ENCODE results near the gene RPTOR.
"Not testable (repeated sequence)": the region's sequence is repeated elsewhere in the genome, so short reads cannot be mapped to it uniquely, and the experiment has no call there.

Gene RPTOR

DNA sequence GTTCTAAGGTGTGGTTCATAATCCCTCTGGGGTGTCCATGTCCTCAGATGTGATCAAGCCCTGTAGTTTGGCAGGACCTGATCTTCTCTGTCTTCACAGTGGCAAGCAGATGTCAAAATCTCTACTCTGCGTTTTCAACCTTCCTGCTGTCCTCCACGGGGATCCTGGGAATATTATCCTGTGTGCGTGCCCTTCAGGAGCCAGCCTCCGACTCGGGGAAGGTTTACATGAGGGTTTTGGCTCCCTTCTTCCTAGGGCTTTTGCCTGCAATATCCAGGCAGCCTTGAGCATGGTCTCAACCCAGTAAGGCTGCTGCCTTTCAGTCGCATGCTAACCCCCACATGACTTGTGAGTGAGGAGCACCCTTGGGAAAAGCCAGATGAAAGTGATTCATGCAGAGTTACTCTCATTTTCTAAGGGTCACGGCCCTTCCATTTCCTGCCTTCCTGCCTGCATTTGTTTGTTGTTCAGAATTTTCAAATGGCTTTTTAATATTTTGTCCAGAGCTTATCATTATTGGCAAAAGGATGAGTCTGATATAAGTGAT, 244.8 kb downstream of the RPTOR start:
- DNase-seq = peak; percentile 53

DNA sequence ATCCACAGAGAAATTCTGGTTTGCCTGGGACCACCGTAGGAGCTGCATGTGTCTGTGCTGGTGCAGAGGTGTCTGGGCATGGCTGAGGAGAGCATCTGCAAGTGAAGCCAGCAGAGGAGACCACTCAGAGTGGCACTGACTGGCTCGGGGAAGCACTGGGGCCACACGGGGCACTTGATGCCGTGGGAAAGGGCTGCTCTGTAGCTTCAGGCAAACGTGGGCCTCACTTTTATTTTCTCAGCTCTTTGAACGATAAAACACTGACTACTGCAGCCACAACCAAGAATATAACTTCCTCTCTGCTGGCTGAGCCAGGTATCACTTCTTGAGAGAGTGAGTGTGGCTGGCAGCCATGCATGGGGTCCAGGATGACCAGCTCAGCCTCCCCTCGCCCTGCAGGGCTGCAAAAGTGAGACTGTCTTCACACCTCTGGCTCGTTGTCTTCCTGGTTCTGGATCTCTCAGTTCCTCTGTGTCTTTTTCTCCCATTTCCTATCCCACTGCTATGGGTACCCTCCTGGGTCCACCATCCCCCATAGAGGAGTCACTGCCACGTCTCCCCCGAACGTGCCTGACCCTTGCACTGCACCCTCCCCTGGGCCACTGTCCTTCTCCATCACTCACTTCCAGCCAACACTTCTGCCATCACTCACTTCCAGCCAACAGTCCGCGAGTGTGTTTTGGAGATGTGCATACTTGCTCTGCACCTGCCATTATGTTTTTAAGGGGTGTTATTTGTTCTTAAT, 245.6 kb downstream of the RPTOR start:
- DNase-seq = no peak

DNA sequence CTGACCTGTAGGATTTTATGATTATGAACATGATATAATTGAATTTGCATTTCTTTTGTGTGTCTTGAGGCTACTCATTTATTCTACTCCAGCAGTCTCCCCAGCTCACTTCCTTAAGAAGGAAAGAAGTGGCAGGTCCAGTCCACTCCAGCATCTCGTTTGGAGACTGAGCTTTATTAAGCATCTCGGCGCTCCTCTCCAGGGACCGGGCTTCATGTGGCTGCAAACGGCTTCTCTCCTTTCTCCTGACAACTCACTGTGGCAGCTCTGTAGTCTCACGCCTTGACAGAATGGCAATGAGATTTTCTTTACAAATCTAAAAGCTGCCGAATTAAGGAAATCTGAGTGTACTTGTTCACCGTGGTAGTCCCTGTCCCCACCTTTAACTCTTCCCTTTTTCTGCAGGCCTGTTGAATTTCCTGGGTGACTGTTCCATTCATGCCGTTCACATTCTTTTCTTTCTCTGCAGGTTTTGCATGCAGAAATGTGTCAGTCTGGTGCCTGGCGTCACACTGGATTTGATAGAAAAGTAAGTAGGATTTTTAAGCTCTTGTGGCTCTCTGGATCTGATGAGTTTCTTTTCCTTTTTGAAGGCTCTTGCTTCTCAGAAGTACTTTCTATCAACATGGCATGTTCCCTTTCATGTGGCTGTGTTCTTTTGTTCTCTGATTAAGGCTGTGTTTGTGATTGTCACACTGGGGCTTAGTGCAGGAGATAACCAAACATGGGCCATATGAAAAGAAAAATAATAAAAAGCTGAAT, 246.5 kb downstream of the RPTOR start:
- DNase-seq = no peak

DNA sequence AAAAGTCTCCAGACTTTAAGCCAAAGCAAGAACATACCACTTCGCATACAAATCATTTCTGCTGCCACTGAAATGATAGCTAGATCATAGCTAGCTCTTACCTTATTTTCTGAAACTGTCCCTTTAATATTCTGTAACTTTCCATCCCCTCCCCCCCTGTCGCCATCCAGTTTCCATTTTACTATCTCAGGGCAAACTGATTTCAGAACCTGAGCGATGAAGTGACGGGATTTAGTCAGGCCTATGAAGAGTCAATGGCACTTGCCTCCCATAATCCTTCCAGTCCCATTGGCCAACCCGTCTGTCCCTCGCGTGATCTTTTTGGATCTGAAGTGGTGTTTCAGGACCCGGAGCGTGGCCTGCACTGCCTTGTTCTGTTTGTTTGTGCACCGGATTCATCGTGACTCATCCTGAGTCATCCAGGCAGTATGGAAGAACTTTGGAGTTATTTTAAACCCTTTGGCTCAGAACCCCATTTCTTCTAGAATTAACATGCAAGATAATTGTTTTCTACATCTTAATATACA, 247.2 kb downstream of the RPTOR start:
- DNase-seq = no peak

DNA sequence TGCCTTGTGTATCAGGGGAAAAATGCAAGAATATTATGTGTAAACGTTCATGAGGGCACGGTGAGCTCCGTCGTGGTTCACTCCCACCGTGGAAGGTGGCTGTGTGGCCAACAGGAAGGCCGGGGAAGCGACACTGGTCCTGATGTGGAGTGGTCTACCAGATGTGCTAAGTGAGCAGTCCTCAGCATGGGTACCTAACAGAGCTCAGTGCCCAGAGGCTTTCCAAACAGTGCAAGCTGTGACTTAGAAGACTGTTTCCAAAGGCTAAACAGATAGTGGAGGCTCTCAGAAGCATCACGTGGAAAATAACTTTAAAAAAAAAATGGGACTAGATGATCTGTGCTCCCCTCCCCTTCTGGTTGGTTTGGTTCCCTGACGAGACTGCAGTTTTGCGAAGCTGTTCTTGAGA, 247.7 kb downstream of the RPTOR start:
- no peak for DNase-seq

DNA sequence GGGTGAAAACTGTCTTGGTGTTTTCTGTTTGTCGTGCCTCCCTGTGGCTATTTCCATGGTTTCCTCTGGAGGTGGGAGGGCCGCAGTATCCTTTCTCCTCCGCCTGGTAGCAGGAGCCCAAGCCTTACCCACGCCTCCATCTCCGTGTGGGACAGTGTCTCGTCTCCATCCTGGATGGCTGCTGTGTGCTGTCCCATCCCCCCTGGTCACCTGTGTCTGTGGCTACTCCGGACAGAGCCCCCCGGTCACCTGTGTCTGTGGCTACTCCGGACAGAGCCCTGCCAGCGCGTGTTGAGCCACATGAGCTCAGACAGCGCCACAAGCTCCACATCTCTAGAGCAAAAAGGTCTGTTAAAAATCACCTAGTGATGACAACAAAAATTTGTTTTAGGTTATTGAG, 248.8 kb downstream of the RPTOR start:
- DNase-seq = no peak

DNA sequence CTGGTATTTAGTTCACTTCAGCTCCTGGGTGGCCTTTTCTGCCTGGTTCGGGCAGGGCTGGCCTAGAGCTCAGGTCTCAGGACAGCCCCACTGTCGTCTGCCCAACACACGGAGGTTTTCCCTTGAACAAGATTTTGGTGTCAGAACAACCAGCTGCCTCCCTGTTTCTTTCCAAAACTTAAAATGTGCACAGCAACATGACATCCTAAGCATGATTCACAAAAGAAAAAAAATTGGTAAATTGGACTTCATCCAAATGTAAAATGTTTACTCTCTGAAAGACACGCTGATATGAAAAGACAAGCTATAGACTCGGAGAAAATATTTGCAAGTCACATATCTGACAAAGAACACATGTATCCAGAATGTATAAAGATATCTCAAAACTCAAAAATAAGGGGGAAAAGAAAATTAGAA, 249.2 kb downstream of the RPTOR start:
- no peak for DNase-seq

DNA sequence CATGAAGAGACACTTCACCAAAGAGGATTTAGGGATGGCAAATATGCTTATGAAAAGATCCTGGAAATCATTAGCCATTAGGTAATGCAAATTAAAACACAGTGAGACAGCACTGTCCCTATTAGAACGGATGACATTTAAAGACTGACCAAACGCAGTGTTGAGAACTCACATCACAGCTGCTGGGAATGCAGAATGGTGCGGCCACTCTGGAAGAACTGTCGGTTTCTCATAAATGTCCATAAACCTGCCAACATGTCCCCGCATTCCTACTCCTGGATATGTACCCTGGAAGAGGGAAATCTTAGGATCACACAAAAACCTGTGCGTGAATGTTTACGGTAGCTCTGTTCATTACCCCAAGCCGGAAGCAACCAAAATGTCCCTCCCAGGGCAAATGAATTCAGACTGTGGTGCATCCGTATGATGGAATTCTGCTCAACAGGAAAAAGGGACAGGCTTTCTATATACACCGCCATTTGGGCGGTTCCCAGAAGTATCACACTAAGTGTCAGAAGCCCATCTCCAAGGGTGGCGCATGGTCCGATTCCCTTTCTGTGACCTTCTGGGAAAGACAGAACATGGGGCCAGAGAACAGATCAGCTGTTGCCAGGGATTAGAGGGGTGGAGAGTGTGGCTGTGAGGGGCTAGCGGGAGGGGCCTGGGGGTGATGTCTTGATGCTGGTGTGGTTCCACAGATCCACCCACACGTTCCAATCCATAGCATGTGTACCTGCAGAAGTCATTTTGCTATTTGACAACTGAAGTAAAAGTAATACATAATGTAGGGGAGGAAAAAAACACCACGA, 249.8 kb downstream of the RPTOR start:
- no peak for DNase-seq

DNA sequence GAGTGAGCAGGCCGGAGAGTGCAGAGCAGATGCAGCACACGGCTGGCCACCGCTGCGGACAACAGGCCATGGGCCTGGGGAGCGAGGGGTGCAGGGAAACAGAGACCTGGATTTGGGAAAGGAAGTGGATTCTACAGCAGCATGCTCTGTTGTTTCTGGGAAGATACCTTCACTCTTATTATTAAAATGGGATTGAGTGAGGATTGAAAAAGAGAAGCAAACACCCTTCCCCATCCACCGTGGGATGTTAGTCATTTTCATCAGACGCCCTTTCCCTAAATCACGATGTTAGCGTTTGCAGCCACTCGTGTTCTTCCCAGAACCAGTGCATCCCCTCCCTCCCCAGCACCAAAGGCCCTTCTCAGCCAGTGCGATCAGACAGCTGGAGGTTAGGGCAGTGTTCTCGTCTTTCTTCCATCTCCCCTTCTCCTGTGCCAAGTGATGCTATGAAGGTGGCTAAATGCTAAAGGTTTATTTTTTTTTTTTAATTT, 250.5 kb downstream of the RPTOR start:
- no peak for DNase-seq

DNA sequence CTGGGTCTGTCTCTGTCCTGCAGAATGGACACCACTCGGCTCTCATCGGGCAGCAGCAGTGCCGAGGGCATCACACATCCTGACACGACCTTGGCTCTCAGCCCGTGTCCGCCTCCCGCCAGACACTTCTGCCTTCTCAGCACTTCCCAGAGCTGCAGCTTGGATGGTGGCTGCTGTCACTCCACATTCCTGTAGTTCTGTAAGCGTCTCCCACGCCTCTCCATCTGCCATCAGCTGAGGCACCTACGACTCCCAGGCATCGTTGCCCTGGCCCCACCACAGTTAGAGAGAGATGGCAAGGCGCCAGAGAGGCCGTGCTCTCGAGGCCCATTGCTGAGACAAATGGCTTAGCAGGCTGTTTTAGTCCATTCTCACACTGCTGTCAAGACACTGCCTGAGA, 251.1 kb downstream of the RPTOR start:
- no peak for DNase-seq

DNA sequence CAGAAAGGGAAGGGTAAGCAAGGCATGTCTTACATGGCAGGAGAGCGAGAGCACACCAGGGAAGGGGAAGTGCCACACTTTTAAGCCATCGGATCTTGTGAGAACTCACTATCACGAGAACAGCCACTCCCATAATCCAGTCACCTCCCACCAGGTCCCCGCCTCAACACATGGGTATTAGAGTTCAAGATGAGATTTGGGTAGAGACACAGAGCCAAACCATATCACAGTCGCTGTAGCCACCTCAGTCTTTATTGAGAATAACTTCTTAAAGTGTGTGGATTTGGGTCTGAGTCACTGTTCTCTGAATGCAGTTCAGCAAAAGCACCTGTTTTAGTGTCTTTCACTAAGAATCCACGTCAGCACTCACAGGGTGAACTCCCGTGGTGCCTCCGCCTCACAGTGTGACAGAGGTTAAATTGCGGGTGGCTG, 251.8 kb downstream of the RPTOR start:
- DNase-seq = no peak

DNA sequence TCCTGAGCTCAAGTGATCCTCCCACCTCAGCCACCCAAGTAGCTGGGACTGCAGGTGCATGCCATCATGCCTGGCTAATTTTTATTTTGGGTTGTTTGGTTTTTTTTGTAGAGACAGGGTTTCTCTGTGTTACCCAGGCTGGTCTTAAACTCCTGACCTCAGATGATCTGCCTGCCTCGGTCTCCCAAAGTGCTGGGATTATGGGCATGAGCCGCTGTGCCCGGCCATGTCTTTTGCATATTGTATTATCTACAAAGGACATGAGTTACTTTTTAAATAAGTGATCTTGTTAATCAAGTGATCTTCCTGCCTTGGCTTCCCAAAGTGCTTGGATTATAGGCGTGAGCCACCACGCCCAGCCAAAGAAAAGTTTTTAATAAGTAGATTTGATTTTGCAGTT, 252.6 kb downstream of the RPTOR start:
- not testable (repeated sequence) for DNase-seq

DNA sequence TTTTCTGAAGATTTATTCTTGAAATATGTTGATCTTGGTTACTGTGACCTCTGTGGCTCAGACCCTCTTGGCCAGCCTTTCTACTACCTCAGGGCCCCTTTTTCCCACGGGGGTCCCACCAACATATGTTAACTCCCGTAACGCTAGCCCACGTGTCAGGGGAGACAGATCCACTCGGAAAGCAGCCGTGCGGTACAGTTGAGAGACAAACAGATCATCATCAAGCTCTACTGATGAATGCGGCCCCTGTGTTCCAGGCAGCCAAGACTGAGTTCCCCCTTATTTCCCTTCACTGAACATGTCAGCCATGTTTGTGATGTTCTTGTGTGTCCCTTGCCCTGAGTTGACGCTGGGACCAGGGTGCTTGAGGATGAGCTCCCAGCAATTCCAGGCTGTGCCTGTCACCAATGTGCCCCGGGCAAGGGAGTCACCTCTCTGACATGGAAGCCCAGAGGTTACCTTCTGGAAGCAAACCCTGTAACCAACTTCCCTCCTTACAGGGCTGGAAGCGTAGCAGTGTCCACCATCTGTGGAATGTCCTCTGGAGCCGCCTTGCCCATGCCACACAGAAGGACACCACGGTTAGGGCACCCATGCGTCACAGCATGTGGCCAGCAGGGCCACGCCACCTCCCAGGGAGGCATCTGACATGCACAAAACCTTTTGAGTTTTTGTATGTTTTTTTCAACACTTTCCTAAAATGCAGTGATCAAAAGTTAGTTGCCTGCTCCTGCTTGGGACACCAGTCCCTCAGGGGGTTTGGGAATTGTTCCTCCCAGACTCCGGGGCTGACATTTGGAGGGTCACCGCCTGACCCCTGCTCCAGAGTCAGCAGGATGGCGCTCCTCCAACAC, 253.3 kb downstream of the RPTOR start:
- DNase-seq = no peak

DNA sequence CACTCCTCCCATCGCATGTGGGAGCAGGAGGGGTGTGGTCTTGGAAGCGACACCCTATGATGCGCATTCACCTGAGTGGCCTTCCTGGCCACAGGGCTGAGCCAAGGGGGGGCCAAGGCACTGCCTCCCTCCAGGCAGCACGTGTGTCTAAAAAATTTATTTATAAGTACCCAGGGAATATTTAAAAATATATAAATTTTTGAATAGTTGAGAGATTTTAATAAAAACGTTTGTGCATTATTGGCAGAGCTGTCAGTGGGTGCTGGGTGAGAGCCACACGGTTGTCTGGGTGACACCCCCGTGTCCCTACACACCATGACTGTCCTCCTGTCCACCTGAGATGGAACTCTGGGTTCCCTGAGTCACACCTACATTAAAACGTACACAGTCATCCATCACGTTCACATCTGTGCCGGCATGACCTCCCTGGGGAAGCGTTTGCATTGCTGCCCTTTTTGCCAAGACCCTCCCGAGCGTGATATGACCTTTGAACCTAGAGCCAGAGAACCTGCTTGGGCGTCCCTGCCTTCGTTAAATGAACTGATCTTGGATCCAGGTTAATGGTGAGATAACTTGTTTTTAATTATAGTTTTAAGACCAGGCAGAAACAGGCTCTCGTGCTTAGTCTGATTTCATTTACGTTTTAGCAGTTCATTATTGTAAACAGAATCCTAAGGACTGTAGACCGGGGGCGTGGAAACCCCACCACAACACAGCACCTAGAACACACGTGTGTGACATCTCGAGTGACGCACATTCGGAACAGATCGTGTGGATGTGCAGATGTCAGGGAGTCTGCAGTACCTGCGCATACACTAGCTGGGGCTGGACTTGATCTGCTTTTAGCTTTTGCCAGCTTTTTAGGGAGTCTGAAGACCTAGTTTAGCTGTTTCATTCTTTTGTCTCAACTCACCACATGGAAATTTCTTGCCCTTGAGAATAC, 254.2 kb downstream of the RPTOR start:
- no peak for DNase-seq

DNA sequence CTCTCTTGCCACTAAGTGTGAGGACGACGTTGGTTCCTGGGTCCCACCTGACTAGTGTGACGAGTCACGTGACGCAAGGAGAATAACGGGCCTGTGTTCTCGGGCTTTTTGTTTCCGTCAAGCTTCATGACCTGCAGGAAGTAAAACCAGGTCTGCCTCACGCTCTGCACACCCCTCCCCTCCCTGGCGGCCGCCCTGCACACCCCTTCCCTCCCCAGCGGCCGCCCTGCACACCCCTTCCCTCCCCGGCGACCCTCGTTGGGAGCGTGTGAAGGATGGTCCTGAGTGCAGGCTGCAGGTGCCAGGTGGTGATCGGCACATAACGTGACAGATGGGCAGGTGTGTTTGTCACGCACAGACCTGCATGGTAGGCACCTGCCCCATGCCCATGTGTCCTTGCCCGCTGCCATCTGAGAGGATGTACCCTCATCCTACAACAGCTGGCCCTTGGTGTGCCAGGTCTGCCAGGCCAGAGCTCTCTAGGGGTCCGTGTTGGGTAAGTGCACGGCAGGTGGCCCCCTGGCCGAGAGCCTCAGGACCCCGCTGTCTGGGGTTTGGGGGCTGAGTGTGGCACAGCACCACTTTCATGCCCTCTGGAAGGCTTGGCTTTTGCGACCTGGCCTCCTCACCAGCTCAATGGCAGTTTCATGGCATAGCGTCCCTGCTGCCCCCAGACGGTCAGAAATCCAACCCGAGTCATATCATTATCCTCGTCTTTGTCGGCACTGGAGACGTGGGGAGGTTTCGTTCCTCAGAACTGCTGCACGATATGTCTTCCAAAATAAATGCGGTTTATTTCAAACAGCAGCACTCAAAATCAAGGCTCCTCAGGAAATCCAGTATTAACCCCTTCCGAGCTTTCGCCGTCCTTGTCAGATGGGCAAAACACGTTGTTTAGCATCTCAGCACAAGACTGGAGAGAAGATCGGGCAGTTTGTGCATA, 255.2 kb downstream of the RPTOR start:
- no peak for DNase-seq

DNA sequence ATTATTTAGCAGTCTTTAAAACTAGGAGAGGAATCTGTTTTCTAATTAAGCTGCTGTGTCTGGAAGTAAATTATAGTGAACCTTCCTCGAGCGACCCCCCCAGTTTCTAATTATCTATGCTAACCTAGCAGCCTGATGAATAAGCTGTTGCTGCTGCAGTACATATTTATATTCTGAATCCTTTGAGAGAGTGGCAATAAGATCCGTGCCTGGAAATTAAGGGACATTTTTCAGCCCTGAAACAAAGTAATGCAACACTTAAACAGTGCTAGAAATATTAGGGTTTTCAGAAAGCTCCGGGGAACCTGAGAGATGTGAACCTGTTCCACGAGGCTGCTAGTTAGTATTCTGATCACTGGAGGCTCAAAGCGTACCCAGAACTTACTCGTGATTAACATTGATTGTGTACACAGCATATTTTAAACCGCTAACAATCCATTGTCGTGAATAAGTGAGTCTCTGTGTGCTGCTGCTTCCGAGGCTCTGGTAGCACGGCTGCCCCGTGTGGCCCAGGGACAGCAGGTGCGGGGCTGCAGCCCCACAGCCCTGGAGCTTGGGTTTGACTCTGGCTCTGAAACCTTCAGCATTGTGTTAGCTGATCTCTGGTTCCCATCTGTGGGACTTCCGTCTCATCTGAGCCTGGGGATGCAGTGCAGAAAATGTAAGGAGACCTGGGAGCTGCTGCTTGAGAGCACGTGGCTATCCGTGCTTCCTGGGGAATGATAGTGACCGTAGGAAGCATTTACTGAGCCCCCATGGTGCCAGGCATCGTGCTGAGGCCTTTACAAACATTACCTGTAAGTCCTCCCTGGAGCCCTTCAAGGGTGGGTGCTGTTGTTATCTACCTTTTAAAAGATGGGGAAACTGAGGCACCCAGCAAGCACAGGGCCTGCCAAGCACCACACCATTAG, 256.1 kb downstream of the RPTOR start:
- DNase-seq = no peak

DNA sequence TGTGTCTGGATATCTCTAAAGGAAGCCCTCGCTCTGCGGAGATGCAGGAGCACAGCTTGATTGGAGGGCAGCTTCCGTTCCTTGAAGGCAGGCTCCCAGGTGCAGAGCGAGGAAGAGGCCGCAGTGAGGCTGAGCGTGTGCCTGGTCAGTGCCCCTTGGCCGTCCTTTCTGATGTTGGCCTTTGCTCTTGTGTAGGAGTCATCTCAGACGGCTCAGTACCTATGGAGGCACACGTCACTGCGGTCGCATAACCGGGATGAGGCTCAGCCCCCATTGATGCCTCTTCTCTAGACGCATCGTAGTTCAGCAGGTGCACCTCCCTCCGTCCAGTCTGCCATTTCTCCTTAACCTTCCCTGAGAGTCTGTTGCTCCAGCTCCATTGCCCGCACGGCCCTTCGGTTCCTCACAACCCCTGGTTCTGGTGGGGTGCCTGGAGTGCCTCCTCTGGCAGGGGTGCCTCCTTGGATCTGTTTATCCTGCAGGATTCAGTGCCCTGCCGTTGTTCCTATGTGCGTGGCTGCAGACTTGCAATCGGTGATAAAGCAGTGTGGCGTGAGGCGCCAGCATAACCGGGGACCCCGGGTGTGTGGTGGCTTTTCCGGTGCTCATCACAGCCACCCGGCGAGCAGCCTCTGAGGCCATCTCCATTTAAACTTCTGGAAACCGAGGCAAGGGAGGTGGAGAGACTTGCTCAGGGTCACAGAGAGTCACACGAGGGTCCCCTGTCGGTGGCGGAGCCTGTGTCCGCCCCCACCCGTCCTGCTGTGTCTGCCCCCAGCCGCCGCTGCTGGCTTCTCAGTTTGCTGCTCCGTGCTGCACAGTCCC, 258.2 kb downstream of the RPTOR start:
- no peak for DNase-seq
